Activated T-helper 17 cell treated with anti-CD3 and anti-CD28 coated beads, Interleukin-2, amount 50 U/mL, for 72 hours (primary cell): ENCODE results near the gene PIP5KL1. TPM values are rescaled to one million over a fixed set of nuclear protein-coding genes. Genes with fewer than 3 reads are reported as not detected.

ENCODE experiments used
- ATAC-seq: fragments of 150-1000 bp; cut with Tn5 transposase; replicated peaks from 2 replicates; pipeline ENCODE4 v1.10.0; 2021; ENCODE audit warnings: mild to moderate bottlenecking, moderate library complexity
- H3K27ac Mint-ChIP-seq: one replicate; pipeline ENCODE4 v1.8.0; 2022; ENCODE audit warnings: mixed read lengths
- H3K27me3 Mint-ChIP-seq: one replicate; pipeline ENCODE4 v1.8.0; 2022; ENCODE audit warnings: mixed read lengths
- H3K36me3 Mint-ChIP-seq: one replicate; pipeline ENCODE4 v1.8.0; 2022; ENCODE audit warnings: low read depth, mild to moderate bottlenecking, mixed read lengths
- H3K4me1 Mint-ChIP-seq: one replicate; pipeline ENCODE4 v1.8.0; 2022; ENCODE audit warnings: mixed read lengths
- H3K4me3 Mint-ChIP-seq: one replicate; pipeline ENCODE4 v1.8.0; 2022; ENCODE audit warnings: mild to moderate bottlenecking, mixed read lengths
- H3K9me3 Mint-ChIP-seq: one replicate; pipeline ENCODE4 v1.8.0; 2022; ENCODE audit warnings: mixed read lengths
- total RNA-seq, 2 donors: library from RNA; stranded (reverse); gene quantifications; one replicate each; pipeline ENCODE4 v1.2.3, GENCODE V29; 2022

PIP5KL1 gene
- total RNA-seq, 2 donors from 2014 or later: 2.6 to 3.7 TPM

GRCh38 chr9:127947841-127948710 lies 17.5 kb upstream of the PIP5KL1 start:
- Mint-ChIP-seq H3K27me3 (no peaks in the 10 kb centered on the region), H3K9me3 (no peaks in the 10 kb centered on the region), H3K4me1 (peaks cover 11% of the 10 kb centered on the region), H3K27ac (peak overlapping the region; percentile 52), H3K4me3 (no peak overlapping the region), H3K36me3 (peaks cover 20% of the 10 kb centered on the region)
- ATAC-seq: no peak

DNA sequence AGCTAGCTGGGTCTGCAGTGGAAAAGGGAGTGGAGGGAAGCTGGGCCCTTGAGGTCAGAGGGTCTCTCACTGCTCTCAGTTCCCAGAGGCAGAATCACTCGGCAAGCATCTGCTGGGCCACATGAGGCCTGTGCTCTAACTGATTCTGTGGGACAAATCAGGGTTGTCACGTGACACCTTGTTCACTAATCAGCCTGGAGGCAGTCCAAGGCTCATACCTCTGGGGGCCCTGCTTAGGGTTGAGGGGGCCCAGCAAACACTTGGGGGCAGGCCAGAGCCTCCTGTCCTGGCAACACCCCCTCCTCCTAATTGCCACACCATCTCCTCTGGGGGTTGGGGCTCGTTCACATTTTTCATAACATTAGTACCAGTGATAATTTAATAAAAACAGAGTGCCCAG lies 16.2 kb upstream of the PIP5KL1 start:
- Mint-ChIP-seq H3K27ac (peak overlapping the region; percentile 52), H3K4me3 (no peak overlapping the region), H3K36me3 (peaks cover 24% of the 10 kb centered on the region), H3K4me1 (peaks cover 17% of the 10 kb centered on the region), H3K9me3 (no peaks in the 10 kb centered on the region), H3K27me3 (no peaks in the 10 kb centered on the region)
- ATAC-seq: no peak

GRCh38 chr9:127945942-127946341 lies 15.4 kb upstream of the PIP5KL1 start:
- H3K4me1 Mint-ChIP-seq: peaks cover 17% of the 10 kb centered on the region
- H3K27ac Mint-ChIP-seq: no peak overlapping the region
- peaks cover 26% of the 10 kb centered on the region for H3K36me3 Mint-ChIP-seq

GRCh38 chr9:127945338-127945737 lies 14.8 kb upstream of the PIP5KL1 start:
- no peaks in the 10 kb centered on the region for H3K9me3 Mint-ChIP-seq
- peaks cover 17% of the 10 kb centered on the region for H3K4me1 Mint-ChIP-seq
- H3K27ac Mint-ChIP-seq: no peak overlapping the region
- no peak overlapping the region for H3K4me3 Mint-ChIP-seq
- peaks cover 32% of the 10 kb centered on the region for H3K36me3 Mint-ChIP-seq
- no peak for ATAC-seq
- no peaks in the 10 kb centered on the region for H3K27me3 Mint-ChIP-seq

More at GRCh38 chr9:127945942-127946341, 15.4 kb upstream of the PIP5KL1 start:
- no peak for ATAC-seq
- Mint-ChIP-seq H3K4me3 (no peak overlapping the region), H3K27me3 (no peaks in the 10 kb centered on the region), H3K9me3 (no peaks in the 10 kb centered on the region)

- Mint-ChIP-seq H3K9me3 (no peaks in the 10 kb centered on the region), H3K36me3 (peaks cover 34% of the 10 kb centered on the region), H3K27ac (no peak overlapping the region), H3K4me1 (peaks cover 17% of the 10 kb centered on the region), H3K27me3 (no peaks in the 10 kb centered on the region), H3K4me3 (no peak overlapping the region)
- no peak for ATAC-seq
Observed at GRCh38 chr9:127944586-127945218, 14.1 kb upstream of the PIP5KL1 start.

- H3K36me3 Mint-ChIP-seq: peaks cover 34% of the 10 kb centered on the region
Observed at GRCh38 chr9:127943731-127944144, 13.2 kb upstream of the PIP5KL1 start.

GRCh38 chr9:127943011-127943662 lies 12.6 kb upstream of the PIP5KL1 start:
- Mint-ChIP-seq H3K27me3 (no peaks in the 10 kb centered on the region), H3K27ac (peak overlapping the region; percentile 69), H3K4me3 (no peak overlapping the region), H3K36me3 (peaks cover 34% of the 10 kb centered on the region), H3K4me1 (peaks cover 12% of the 10 kb centered on the region), H3K9me3 (no peaks in the 10 kb centered on the region)
- peak; percentile 3 for ATAC-seq

More at GRCh38 chr9:127943731-127944144, 13.2 kb upstream of the PIP5KL1 start:
- no peaks in the 10 kb centered on the region for H3K9me3 Mint-ChIP-seq
- no peaks in the 10 kb centered on the region for H3K27me3 Mint-ChIP-seq
- H3K27ac Mint-ChIP-seq: peak overlapping the region; percentile 69
- ATAC-seq: peak; percentile 89
- peaks cover 16% of the 10 kb centered on the region for H3K4me1 Mint-ChIP-seq
- H3K4me3 Mint-ChIP-seq: no peak overlapping the region

DNA sequence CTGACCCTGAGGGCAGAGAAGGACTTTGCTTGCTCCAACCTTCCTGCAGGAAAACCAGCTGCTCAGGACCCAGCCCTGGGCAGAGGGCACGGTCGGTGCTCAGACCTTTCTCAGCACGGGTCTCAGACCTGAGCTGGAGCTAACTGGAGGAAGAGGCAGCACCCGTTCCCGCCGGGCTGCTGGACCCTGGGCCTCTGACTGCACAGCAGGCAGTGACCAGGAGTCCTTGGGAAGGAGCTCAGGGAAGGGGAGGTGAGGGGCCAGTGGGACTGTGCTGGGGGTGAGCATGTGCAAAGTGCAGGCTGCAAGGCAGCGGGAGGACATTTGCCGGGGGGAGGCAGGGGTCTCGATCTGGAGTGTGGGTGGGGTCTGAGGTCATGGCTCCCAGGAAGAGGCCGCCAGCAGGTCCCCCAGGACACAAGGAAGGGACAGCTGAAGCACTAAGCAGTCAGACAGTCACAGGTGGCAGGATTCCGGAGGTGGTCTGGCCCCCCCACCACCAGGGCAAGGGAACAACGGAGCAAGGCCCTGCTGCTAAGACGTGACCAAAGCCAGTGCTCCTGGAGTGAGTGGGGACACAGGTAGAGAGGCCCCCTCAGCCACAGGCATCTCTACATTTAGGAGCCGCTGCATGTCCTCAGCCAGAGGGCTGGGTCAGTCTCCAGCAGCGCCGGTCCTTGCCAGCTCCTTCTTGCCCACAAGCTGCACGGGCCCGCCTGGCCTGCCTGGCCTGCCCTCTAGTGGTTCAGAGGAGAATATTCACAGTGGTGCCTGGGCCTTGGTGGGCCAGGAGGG lies 11.8 kb upstream of the PIP5KL1 start:
- peaks cover 15% of the 10 kb centered on the region for H3K4me1 Mint-ChIP-seq
- peak; percentile 59 for ATAC-seq
- H3K9me3 Mint-ChIP-seq: no peaks in the 10 kb centered on the region
- H3K4me3 Mint-ChIP-seq: no peak overlapping the region
- H3K27ac Mint-ChIP-seq: no peak overlapping the region
- H3K36me3 Mint-ChIP-seq: peaks cover 35% of the 10 kb centered on the region
- no peaks in the 10 kb centered on the region for H3K27me3 Mint-ChIP-seq

- Mint-ChIP-seq H3K9me3 (no peaks in the 10 kb centered on the region), H3K27me3 (no peaks in the 10 kb centered on the region), H3K4me1 (peaks cover 17% of the 10 kb centered on the region), H3K27ac (no peak overlapping the region), H3K4me3 (no peak overlapping the region), H3K36me3 (peaks cover 38% of the 10 kb centered on the region)
- no peak for ATAC-seq
Observed at GRCh38 chr9:127941961-127942215, 11.3 kb upstream of the PIP5KL1 start.

GRCh38 chr9:127941062-127941960 lies 10.7 kb upstream of the PIP5KL1 start:
- no peak overlapping the region for H3K4me3 Mint-ChIP-seq
- peaks cover 44% of the 10 kb centered on the region for H3K36me3 Mint-ChIP-seq
- no peak for ATAC-seq
- H3K27ac Mint-ChIP-seq: peak overlapping the region; percentile 50
- H3K9me3 Mint-ChIP-seq: no peaks in the 10 kb centered on the region
- H3K4me1 Mint-ChIP-seq: peaks cover 22% of the 10 kb centered on the region
- no peaks in the 10 kb centered on the region for H3K27me3 Mint-ChIP-seq

DNA sequence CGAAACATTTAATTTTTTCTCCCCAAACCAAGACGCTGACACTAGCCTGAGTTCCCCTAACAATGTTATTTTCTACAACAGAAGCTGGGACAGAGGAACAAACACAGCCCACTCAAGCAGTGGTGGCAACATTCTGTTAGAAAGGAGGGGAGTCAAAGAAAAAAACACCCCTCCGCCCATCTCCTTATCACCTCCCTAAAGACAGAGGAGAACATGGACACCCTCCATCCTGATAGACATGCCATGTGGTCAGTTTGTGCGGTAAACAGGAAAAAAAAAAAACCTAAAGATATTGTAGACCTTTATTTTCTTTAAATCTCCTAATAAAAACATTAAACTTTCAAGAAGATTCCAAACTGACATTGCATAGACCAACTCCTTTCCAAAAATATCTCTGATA lies 10.0 kb upstream of the PIP5KL1 start:
- Mint-ChIP-seq H3K27me3 (no peaks in the 10 kb centered on the region), H3K4me1 (peaks cover 29% of the 10 kb centered on the region), H3K36me3 (peaks cover 51% of the 10 kb centered on the region), H3K9me3 (no peaks in the 10 kb centered on the region), H3K27ac (peak overlapping the region; percentile 50), H3K4me3 (no peak overlapping the region)
- no peak for ATAC-seq

GRCh38 chr9:127938298-127938690 lies 7.7 kb upstream of the PIP5KL1 start:
- peak; percentile 2 for ATAC-seq
- peak overlapping the region; percentile 91 for H3K4me3 Mint-ChIP-seq
- peak overlapping the region; percentile 92 for H3K27ac Mint-ChIP-seq
- no peaks in the 10 kb centered on the region for H3K27me3 Mint-ChIP-seq
- H3K36me3 Mint-ChIP-seq: peaks cover 55% of the 10 kb centered on the region
- H3K4me1 Mint-ChIP-seq: peaks cover 33% of the 10 kb centered on the region
- no peaks in the 10 kb centered on the region for H3K9me3 Mint-ChIP-seq

GRCh38 chr9:127937388-127938297 lies 7.1 kb upstream of the PIP5KL1 start, which contains the start of gene DPM2:
DPM2 (minus strand) TSS chr9:127937854; CDS start chr9:127937820, 34 bp downstream.
- no peaks in the 10 kb centered on the region for H3K9me3 Mint-ChIP-seq
- H3K27ac Mint-ChIP-seq: peak within 1 kb of the TSS; percentile 92
- no peaks in the 10 kb centered on the region for H3K27me3 Mint-ChIP-seq
- H3K4me3 Mint-ChIP-seq: peak within 1 kb of the TSS; percentile 91
- H3K36me3 Mint-ChIP-seq: peaks cover 55% of the 10 kb centered on the region
- H3K4me1 Mint-ChIP-seq: peaks cover 33% of the 10 kb centered on the region
- ATAC-seq: peak; percentile 97
